ENCODE results near the gene KYNU.

GRCh38 chr2:143071185-143071876 is 193.9 kb downstream of the KYNU start:
- TF ChIP-seq CTCF (IDR thresholded peaks at IDR 0.05) (no peak), POLR2A (IDR thresholded peaks at IDR 0.05) (no peak), POLR2AphosphoS5 (IDR thresholded peaks at IDR 0.05) (no peak)
